Esophagus muscularis mucosa (tissue), 4 donors: Measurements from ENCODE around the gene OMA1.

ENCODE experiments used
- CTCF ChIP-seq, 3 experiments: fragments of 200-600 bp in 2 of 3; fragments of 450-650 bp in 1 of 3; sonication (generic) in 2 of 3; IDR thresholded peaks; one replicate each; pipeline ENCODE4 v1.5.1; 2017 to 2019; ENCODE audit warnings: antibody characterized with exemption in 3 of 3, mild to moderate bottlenecking in 2 of 3, moderate library complexity in 1 of 3
- EP300 ChIP-seq: sonication (generic); formaldehyde crosslinking; IDR thresholded peaks from one replicate; pipeline ENCODE4 v1.6.1; 2017; ENCODE audit warnings: antibody characterized with exemption
- POLR2A ChIP-seq: fragments of 450-650 bp; IDR thresholded peaks from one replicate; pipeline ENCODE4 v1.6.1; 2017; ENCODE audit warnings: antibody characterized with exemption, moderate library complexity, mild to moderate bottlenecking, low read depth

GRCh38 chr1:58555393-58555792 is 8.9 kb upstream of the OMA1 start:
- no peak for TF ChIP-seq CTCF (IDR thresholded peaks at IDR 0.05)
- no peak for TF ChIP-seq EP300
- TF ChIP-seq POLR2A = no peak
